HG03139 (cell line): ENCODE data around the gene RPTOR.

Source experiments
- ATAC-seq: cut with Tn5 transposase; IDR thresholded peaks from one replicate; pipeline ENCODE4 v1.9.1; 2021; ENCODE audit not compliant: unreplicated experiment

Gene RPTOR

GRCh38 chr17:80709090-80709695 is 164.6 kb downstream of the RPTOR start:
- ATAC-seq, result no peak

- ATAC-seq, result no peak
Measured at GRCh38 chr17:80710714-80711302, 166.2 kb downstream of the RPTOR start.

GRCh38 chr17:80712089-80712488 is 167.5 kb downstream of the RPTOR start:
- no peak for ATAC-seq

- ATAC-seq, result no peak
Measured at GRCh38 chr17:80712606-80713005, 168.0 kb downstream of the RPTOR start.

GRCh38 chr17:80716986-80717719 is 172.5 kb downstream of the RPTOR start:
- ATAC-seq, result no peak

- ATAC-seq, result no peak
Measured at GRCh38 chr17:80717720-80718083, 173.1 kb downstream of the RPTOR start.

GRCh38 chr17:80718428-80718827 is 173.8 kb downstream of the RPTOR start:
- no peak for ATAC-seq

- ATAC-seq, result no peak
Measured at GRCh38 chr17:80719449-80719848, 174.8 kb downstream of the RPTOR start.

- ATAC-seq, result no peak
Measured at GRCh38 chr17:80720610-80721577, 176.3 kb downstream of the RPTOR start.

GRCh38 chr17:80722661-80723060 is 178.0 kb downstream of the RPTOR start:
- no peak for ATAC-seq

- no peak for ATAC-seq
Measured at GRCh38 chr17:80724775-80725266, 180.2 kb downstream of the RPTOR start.

GRCh38 chr17:80725517-80725916 is 180.9 kb downstream of the RPTOR start:
- no peak for ATAC-seq

- no peak for ATAC-seq
Measured at GRCh38 chr17:80726558-80727408, 182.1 kb downstream of the RPTOR start.

- no peak for ATAC-seq
Measured at GRCh38 chr17:80727409-80727755, 182.7 kb downstream of the RPTOR start.

GRCh38 chr17:80729016-80729415 is 184.4 kb downstream of the RPTOR start:
- no peak for ATAC-seq

GRCh38 chr17:80729761-80730160 is 185.1 kb downstream of the RPTOR start:
- ATAC-seq, result no peak

GRCh38 chr17:80730739-80731138 is 186.1 kb downstream of the RPTOR start:
- no peak for ATAC-seq

- no peak for ATAC-seq
Measured at GRCh38 chr17:80731323-80731722, 186.7 kb downstream of the RPTOR start.

- no peak for ATAC-seq
Measured at GRCh38 chr17:80732268-80732667, 187.6 kb downstream of the RPTOR start.
